Measurements from ENCODE around the gene NUAK2.

- no peak for TF ChIP-seq CTCF (IDR thresholded peaks at IDR 0.05; ENCODE audit: low read depth, low read length, missing input control)
- TF ChIP-seq JUND (IDR thresholded peaks at IDR 0.05) = no peak
- TF ChIP-seq GABPA (IDR thresholded peaks at IDR 0.05 in 1 of 2, conservative IDR thresholded peaks at IDR 0.05 in 1 of 2) = no peak
- no peak for TF ChIP-seq TAF1 (conservative IDR thresholded peaks at IDR 0.05)
- no peak for TF ChIP-seq SP1 (IDR thresholded peaks at IDR 0.05)
- TF ChIP-seq YY1 (IDR thresholded peaks at IDR 0.05) = no peak
Measured at GRCh38 chr1:205300149-205300548, 21.4 kb downstream of the NUAK2 start.
